Hepatocyte (in vitro differentiated cells): ENCODE measurements around the gene SZRD1.

Experiments used
- CTCF ChIP-seq: fragments of 200-600 bp; sonication (generic); IDR thresholded peaks from 2 replicates; pipeline ENCODE4 v1.5.1; 2016; ENCODE audit warnings: antibody characterized with exemption, mild to moderate bottlenecking; ENCODE audit not compliant: poor library complexity
- EZH2 ChIP-seq: fragments of 200-600 bp; sonication (generic); IDR thresholded peaks from 2 replicates; pipeline ENCODE4 v1.6.1; 2016; ENCODE audit warnings: antibody characterized with exemption, mild to moderate bottlenecking, borderline replicate concordance
- EZH2phosphoT487 ChIP-seq: fragments of 200-600 bp; sonication (generic); IDR thresholded peaks from one replicate; pipeline ENCODE4 v1.6.1; 2018; ENCODE audit warnings: antibody characterized with exemption, mild to moderate bottlenecking, low read depth, moderate library complexity; ENCODE audit not compliant: unreplicated experiment, severe bottlenecking

- TF ChIP-seq CTCF (peak; percentile 93), EZH2 (no peak), EZH2phosphoT487 (no peak)
These were observed 73.6 kb downstream of the SZRD1 start, which contains the start of gene NECAP2 for GRCh38 chr1:16440470-16441281.
